K562 (cell line): ENCODE data around the gene PALLD. TPM values are rescaled to one million over a fixed set of nuclear protein-coding genes. Genes with fewer than 3 reads are reported as not detected.

Source experiments
- ATAC-seq: fragments of 200-7000 bp; cut with Tn5 transposase; 3 replicates; pipeline ENCODE4 v1.9.1; 2020; ENCODE audit warnings: moderate library complexity
- BruUV-seq: library from RNA; stranded (reverse); fragments of 400-500 nt; replicated peaks from 2 replicates; lab custom pipeline; 2021; lab: Mats Ljungman, UMichigan
- CTCF ChIA-PET: fragments of 300-600 bp; formaldehyde crosslinking; extraction: SDS; loops from one replicate; lab custom pipeline; 2021; ENCODE audit warnings: low intra/inter-chr PET ratio; lab: Yijun Ruan, JAX
- POLR2A ChIA-PET: fragments of 300-600, 350-650 bp; sonication (Branson Sonifier 250); formaldehyde crosslinking; extraction: SDS; loops from one replicate; lab custom pipeline; 2021; ENCODE audit warnings: antibody characterized with exemption, inconsistent platforms; lab: Yijun Ruan, JAX
- DNase-seq, 4 experiments: peaks; one replicate each; pipeline versions ENCODE4 v3.0.0 to v3.0.0-alpha.2; 2011 to 2018; ENCODE audit warnings: low spot score in 3 of 4, mixed read lengths in 3 of 4; ENCODE audit errors: extremely low read depth in 1 of 4
- FAIRE-seq: peaks from 2 replicates; lab custom pipeline; 2011; peaks lifted over from hg19 to GRCh38; lab: Jason Lieb, UNC
- H2AFZ ChIP-seq: 2 replicates; pipeline ENCODE4 v1.6.0; 2011; ENCODE audit warnings: low read depth, low read length, control low read depth, inconsistent platforms
- H3K27ac ChIP-seq: fragments of 200-600 bp; 3 replicates; pipeline ENCODE4 v1.8.0; 2011; ENCODE audit warnings: low read depth, mild to moderate bottlenecking, control low read depth, inconsistent platforms, low read length, moderate library complexity, mixed read lengths; ENCODE audit errors: extremely low read depth
- H3K27me3 ChIP-seq, 2 experiments: fragments of 300-600 bp in 1 of 2; 2 replicates in 1 of 2; 3 replicates in 1 of 2; pipeline versions ENCODE4 v1.6.0 to v1.8.0; 2011; ENCODE audit warnings: inconsistent platforms in 2 of 2, low read length in 2 of 2, mild to moderate bottlenecking in 1 of 2, mixed read lengths in 1 of 2, moderate library complexity in 1 of 2; ENCODE audit not compliant: control insufficient read depth in 2 of 2, insufficient read depth in 2 of 2
- H3K36me3 ChIP-seq: fragments of 300-600 bp; 3 replicates; pipeline ENCODE4 v1.8.0; 2011; ENCODE audit warnings: mild to moderate bottlenecking, low read length, inconsistent platforms; ENCODE audit not compliant: control insufficient read depth, insufficient read depth
- H3K4me1 ChIP-seq, 2 experiments: fragments of 200-600 bp in 1 of 2; replicated peaks in 1 of 2; 2 replicates in 1 of 2; 3 replicates in 1 of 2; pipeline versions ENCODE4 v1.5.1 to v1.8.0; 2011; ENCODE audit warnings: inconsistent platforms in 2 of 2, low read length in 2 of 2, mild to moderate bottlenecking in 1 of 2, mixed read lengths in 1 of 2, moderate library complexity in 1 of 2; ENCODE audit not compliant: control insufficient read depth in 2 of 2, insufficient read depth in 2 of 2
- H3K4me2 ChIP-seq: 2 replicates; pipeline ENCODE4 v1.6.1; 2011; ENCODE audit warnings: low read length, control low read depth, inconsistent platforms, mixed read lengths; ENCODE audit not compliant: insufficient read depth
- H3K4me3 ChIP-seq: fragments of 200-600 bp; sonication (generic), shearing (Covaris generic); 2 replicates; pipeline ENCODE4 v1.5.1; 2016; ENCODE audit warnings: control low read depth, inconsistent platforms
- H3K79me2 ChIP-seq: fragments of 200-600 bp; 3 replicates; pipeline ENCODE4 v1.8.0; 2011; ENCODE audit warnings: low read length, inconsistent platforms; ENCODE audit not compliant: control insufficient read depth, insufficient read depth
- H3K9ac ChIP-seq, 2 experiments: 2 replicates each; pipeline versions ENCODE4 v1.6.0 to v1.6.1; 2011; ENCODE audit warnings: low read depth in 2 of 2, low read length in 2 of 2, control low read depth in 1 of 2, inconsistent platforms in 1 of 2, mild to moderate bottlenecking in 1 of 2, mixed read lengths in 1 of 2; ENCODE audit not compliant: insufficient read depth in 1 of 2
- H3K9me1 ChIP-seq: one replicate; pipeline ENCODE4 v1.6.0; 2011; ENCODE audit warnings: inconsistent platforms, mild to moderate bottlenecking, low read length, moderate library complexity; ENCODE audit not compliant: control insufficient read depth, insufficient read depth
- H3K9me3 ChIP-seq: replicated peaks from 2 replicates; pipeline ENCODE4 v1.5.1; 2011; ENCODE audit warnings: low read depth, low read length, inconsistent platforms; ENCODE audit not compliant: control insufficient read depth, insufficient read depth
- H4K20me1 ChIP-seq: replicated peaks from 2 replicates; pipeline ENCODE4 v1.6.1; 2011; ENCODE audit warnings: low read length, inconsistent platforms, mixed read lengths; ENCODE audit not compliant: control insufficient read depth, insufficient read depth
- ADNP ChIP-seq: fragments of 200-800 bp; sonication (Bioruptor generic); IDR thresholded peaks from 2 replicates; pipeline ENCODE4 v1.6.1; 2016; ENCODE audit warnings: missing genetic modification characterization, missing compliant biosample characterization
- CBFA2T2 ChIP-seq: fragments of 450-650 bp; conservative IDR thresholded peaks from 2 replicates; pipeline ENCODE4 v1.6.1; 2017; ENCODE audit warnings: mild to moderate bottlenecking
- FIP1L1 ChIP-seq: fragments of 200-400 bp; formaldehyde crosslinking; IDR thresholded peaks from 2 replicates; pipeline ENCODE4 v1.6.1; 2018; ENCODE audit warnings: mild to moderate bottlenecking, low read depth, low read length; ENCODE audit not compliant: poor library complexity, severe bottlenecking
- FOXM1 ChIP-seq, 2 experiments: fragments of 450-650 bp in 1 of 2; sonication (generic) in 1 of 2; formaldehyde crosslinking in 1 of 2; IDR thresholded peaks; 2 replicates each; pipeline versions ENCODE4 v1.6.1 to v1.9.0; 2017 to 2022; ENCODE audit warnings: low read depth in 2 of 2, mild to moderate bottlenecking in 2 of 2, missing genetic modification reagents in 1 of 2, moderate library complexity in 1 of 2
- HINFP ChIP-seq: fragments of 450-650 bp; conservative IDR thresholded peaks from 2 replicates; pipeline ENCODE4 v1.6.1; 2016; ENCODE audit warnings: missing genetic modification characterization, low read depth, mild to moderate bottlenecking, control low read depth, missing compliant biosample characterization
- MAX ChIP-seq: sonication (generic); formaldehyde crosslinking; IDR thresholded peaks from 2 replicates; pipeline ENCODE4 v1.9.0; 2022; ENCODE audit warnings: mild to moderate bottlenecking, missing genetic modification reagents
- SMARCA5 ChIP-seq: fragments of 450-650 bp; IDR thresholded peaks from 2 replicates; pipeline ENCODE4 v1.6.1; 2016
- USF2 ChIP-seq: sonication (generic); formaldehyde crosslinking; IDR thresholded peaks from 2 replicates; pipeline ENCODE4 v1.5.0; 2020; ENCODE audit warnings: missing genetic modification reagents
- XRCC3 ChIP-seq: fragments of 450-650 bp; IDR thresholded peaks from 2 replicates; pipeline ENCODE4 v1.6.1; 2017; ENCODE audit warnings: mild to moderate bottlenecking, moderate library complexity
- in situ Hi-C: fragments of 300-500 bp; cut with MboI; formaldehyde crosslinking; loops from 4 replicates; pipeline ENCODE4 v1.15.0; 2018; ENCODE audit warnings: inconsistent platforms, mixed read lengths
- intact Hi-C: fragments of 100-400 bp; cut with micrococcal nuclease; formaldehyde crosslinking; loops from 2 replicates; pipeline ENCODE4 v1.14.2; 2022
- polyA plus RNA-seq, 8 experiments: library from polyadenylated mRNA; depleted of rRNA in 4 of 8; stranded (reverse) in 5 of 8; unstranded in 3 of 8; fragments of >200 nt; fragmentation: Nextera tagmentation in 2 of 8; fragmentation: Illumina TruSeq in 1 of 8; extraction: Ambion mirVana in 2 of 8; extraction: Trizol in 1 of 8; gene quantifications; 2 replicates each; pipeline versions ENCODE4 v1.2.1 to v1.2.3, GENCODE V29; 2011 to 2014; ENCODE audit warnings: inconsistent platforms in 1 of 8, missing spikeins in 1 of 8
- total RNA-seq, 7 experiments: library from RNA; depleted of rRNA in 6 of 7; stranded (reverse); fragments of >200 nt in 6 of 7; fragmentation: Illumina TruSeq in 2 of 7; extraction: Trizol in 2 of 7; gene quantifications; 2 replicates each; pipeline versions ENCODE4 v1.2.1 to v1.2.3, GENCODE V29; 2011 to 2021; ENCODE audit warnings: low replicate concordance in 1 of 7
- TF ChIP-seq, protein P1 (sequence below): fragments of 450-650 bp; formaldehyde crosslinking; IDR thresholded peaks from 2 replicates; pipeline ENCODE4 v1.4.0; 2020; ENCODE audit warnings: mild to moderate bottlenecking, moderate library complexity
- TF ChIP-seq, protein P2 (sequence below): fragments of 250-450 bp; sonication (Bioruptor Pico); IDR thresholded peaks from 2 replicates; pipeline ENCODE4 v1.5.0; 2020; ENCODE audit warnings: mild to moderate bottlenecking

The PALLD gene
- total and polyA plus RNA-seq, 9 of the 15 experiments (the other 6 are each of a cell fraction or from before 2014, with no cell fraction given), result 0.01 to 0.35 (median 0.06) TPM; not detected in 3

DNA sequence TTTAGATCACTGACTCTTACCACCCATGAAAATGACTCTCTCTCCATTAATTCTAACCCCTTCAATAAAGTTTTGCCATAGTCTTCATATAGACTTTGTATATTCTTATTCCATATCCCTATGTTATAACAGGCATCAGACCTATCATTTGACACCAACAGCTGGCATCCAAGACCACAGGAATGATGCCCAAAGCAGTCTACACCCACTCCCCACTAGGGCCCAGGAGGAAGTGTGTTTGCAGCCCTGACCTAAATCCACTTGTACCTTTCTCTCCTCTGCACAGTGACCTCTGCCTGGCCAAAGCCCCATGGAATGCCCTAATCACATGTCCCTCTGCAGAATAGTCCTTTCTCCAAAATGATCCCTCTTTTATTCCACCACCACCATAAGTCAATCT, 294.0 kb downstream of the PALLD start:
- no peak overlapping the region for H3K4me2 ChIP-seq
- DNase-seq (no peak), FAIRE-seq (no peak)
- no peaks in the 10 kb centered on the region for H3K9me3 ChIP-seq
- no peak overlapping the region for H3K27ac ChIP-seq
- CTCF ChIA-PET, result no interaction called here
- in situ Hi-C loops, result no loop called here
- no peaks in the 10 kb centered on the region for H3K79me2 ChIP-seq
- POLR2A ChIA-PET, result no interaction called here
- TF ChIP-seq, protein P1, sequence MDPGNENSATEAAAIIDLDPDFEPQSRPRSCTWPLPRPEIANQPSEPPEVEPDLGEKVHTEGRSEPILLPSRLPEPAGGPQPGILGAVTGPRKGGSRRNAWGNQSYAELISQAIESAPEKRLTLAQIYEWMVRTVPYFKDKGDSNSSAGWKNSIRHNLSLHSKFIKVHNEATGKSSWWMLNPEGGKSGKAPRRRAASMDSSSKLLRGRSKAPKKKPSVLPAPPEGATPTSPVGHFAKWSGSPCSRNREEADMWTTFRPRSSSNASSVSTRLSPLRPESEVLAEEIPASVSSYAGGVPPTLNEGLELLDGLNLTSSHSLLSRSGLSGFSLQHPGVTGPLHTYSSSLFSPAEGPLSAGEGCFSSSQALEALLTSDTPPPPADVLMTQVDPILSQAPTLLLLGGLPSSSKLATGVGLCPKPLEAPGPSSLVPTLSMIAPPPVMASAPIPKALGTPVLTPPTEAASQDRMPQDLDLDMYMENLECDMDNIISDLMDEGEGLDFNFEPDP (CRISPR knock-in tag), result no peak
- TF ChIP-seq FIP1L1, result no peak
- no peak for TF ChIP-seq SMARCA5
- TF ChIP-seq, protein P2, sequence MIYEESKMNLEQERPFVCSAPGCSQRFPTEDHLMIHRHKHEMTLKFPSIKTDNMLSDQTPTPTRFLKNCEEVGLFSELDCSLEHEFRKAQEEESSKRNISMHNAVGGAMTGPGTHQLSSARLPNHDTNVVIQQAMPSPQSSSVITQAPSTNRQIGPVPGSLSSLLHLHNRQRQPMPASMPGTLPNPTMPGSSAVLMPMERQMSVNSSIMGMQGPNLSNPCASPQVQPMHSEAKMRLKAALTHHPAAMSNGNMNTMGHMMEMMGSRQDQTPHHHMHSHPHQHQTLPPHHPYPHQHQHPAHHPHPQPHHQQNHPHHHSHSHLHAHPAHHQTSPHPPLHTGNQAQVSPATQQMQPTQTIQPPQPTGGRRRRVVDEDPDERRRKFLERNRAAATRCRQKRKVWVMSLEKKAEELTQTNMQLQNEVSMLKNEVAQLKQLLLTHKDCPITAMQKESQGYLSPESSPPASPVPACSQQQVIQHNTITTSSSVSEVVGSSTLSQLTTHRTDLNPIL (CRISPR knock-in tag), result no peak
- TF ChIP-seq FOXM1 (IDR thresholded peaks at IDR 0.05; ENCODE audit: low read depth), result no peak
- no peak for TF ChIP-seq FOXM1 (CRISPR knock-in tag; IDR thresholded peaks at IDR 0.05; ENCODE audit: low read depth)
- no peak for TF ChIP-seq HINFP (tag)
- TF ChIP-seq XRCC3, result no peak
- TF ChIP-seq ADNP (tag), result no peak
- no peak for TF ChIP-seq MAX (CRISPR knock-in tag)
- no peak for TF ChIP-seq CBFA2T2
- no peak for TF ChIP-seq USF2 (CRISPR knock-in tag)
- TF ChIP-seq, all 486 proteins: peak for 0
- H3K9me1 ChIP-seq, result no peaks in the 10 kb centered on the region
- peaks cover 0 to 5% of the 10 kb centered on the region in 2 experiments; a peak in 1 of 5 replicates for H3K27me3 ChIP-seq
- H3K4me3 ChIP-seq, result no peak overlapping the region
- no peaks in the 10 kb centered on the region for H4K20me1 ChIP-seq
- ATAC-seq, result no peak
- H2AFZ ChIP-seq, result no peak overlapping the region
- no peaks in the 10 kb centered on the region for H3K36me3 ChIP-seq
- intact Hi-C loops, result no loop called here
- no peak overlapping the region for H3K9ac ChIP-seq
- BruUV-seq, result no TSS peak
- H3K4me1 ChIP-seq, result no peaks in the 10 kb centered on the region
